Activated T-helper 1 cell treated with Interleukin-2 at 50 U/mL for 16 hours (primary cell): ENCODE data around the gene GAB2.
"Not testable (repeated sequence)": the region's sequence is repeated elsewhere in the genome, so short reads cannot be mapped to it uniquely, and the experiment has no call there.

Experiments used
- DNase-seq: peaks from one replicate; pipeline ENCODE4 v3.0.0-alpha.2; 2020; ENCODE audit warnings: low read depth

Gene GAB2

DNA sequence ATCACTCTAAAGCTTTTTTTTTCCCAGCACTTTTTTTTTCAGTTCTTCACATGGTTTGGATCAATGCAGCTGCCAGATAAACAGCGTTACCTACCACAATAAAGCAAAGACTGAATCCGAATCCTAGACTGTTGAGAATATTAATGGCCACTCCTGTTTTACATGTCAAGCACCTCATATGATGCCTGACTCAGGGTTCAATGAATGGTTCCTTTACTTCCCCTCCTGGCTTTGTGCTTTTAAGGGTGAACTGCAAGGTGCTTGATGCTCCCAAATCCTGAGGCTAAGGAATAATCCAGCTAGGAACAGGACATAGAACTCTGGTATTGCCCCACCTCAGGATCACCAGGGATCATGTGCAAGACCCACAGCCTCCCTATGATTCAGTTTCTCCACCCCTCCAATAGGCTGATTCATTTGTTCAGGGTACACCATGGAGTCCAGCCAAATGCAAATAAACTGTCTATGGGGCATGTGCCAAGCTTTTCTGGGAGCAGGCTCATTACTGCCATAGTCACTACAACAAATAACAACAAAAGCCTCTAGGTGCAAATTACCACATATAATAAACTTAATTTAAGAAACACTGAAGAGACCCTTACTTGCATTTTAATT lies 104.3 kb downstream of the GAB2 start:
- DNase-seq = no peak

DNA sequence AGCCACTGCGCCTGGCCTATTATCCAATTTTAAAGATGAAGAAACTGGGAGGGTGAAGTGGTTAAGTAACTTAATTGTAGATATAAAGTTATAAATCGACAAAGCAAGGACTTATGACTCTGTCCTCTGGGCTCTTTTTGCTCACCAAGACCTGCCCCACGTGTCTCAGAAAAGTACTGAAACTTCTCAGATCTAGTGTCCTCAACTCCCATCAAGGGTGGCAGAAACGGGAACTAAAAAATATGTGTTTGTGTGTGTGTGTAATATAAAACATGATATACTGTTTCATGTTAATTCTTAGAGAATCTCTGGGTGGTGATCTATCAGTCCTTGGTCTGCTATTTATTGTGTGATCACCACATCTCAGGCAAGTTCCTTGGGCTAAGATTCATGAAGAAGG lies 104.9 kb downstream of the GAB2 start:
- no peak for DNase-seq

DNA sequence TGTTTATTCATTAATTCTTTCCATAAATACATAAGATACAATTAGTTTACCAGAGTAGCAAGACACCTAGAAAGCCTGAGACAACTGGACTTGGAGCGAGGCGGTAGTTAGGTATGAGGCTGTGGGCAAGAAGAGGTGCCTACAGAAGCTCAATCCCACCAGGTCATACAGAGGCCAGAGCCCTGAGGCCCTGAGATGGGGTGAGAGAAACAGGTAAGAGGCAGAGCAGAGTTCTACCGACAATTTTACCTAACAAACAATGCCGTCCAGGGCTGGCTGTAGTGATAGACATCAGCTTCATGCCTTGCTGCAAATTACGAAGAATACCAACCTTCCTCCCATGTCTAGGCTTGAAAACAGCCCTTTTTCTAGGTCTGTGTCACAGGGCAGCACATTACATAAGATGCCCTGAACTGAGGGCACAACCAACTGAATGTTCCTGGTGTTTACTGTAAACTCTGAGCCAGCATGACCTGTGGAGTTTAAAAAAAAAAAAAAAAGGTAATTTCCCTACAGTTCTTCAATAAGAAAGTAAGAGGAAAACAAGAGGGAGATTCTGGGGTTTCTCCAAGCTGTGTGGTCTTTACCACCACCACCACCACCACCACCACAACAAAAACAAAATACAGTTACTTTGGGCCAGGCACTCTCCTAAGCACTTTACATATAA lies 105.8 kb downstream of the GAB2 start:
- DNase-seq = no peak

- DNase-seq = no peak
Measured at GRCh38 chr11:78310500-78310909, 107.1 kb downstream of the GAB2 start.

GRCh38 chr11:78304201-78304600 lies 113.4 kb downstream of the GAB2 start:
- no peak for DNase-seq

GRCh38 chr11:78300108-78300839 lies 117.3 kb downstream of the GAB2 start:
- no peak for DNase-seq

DNA sequence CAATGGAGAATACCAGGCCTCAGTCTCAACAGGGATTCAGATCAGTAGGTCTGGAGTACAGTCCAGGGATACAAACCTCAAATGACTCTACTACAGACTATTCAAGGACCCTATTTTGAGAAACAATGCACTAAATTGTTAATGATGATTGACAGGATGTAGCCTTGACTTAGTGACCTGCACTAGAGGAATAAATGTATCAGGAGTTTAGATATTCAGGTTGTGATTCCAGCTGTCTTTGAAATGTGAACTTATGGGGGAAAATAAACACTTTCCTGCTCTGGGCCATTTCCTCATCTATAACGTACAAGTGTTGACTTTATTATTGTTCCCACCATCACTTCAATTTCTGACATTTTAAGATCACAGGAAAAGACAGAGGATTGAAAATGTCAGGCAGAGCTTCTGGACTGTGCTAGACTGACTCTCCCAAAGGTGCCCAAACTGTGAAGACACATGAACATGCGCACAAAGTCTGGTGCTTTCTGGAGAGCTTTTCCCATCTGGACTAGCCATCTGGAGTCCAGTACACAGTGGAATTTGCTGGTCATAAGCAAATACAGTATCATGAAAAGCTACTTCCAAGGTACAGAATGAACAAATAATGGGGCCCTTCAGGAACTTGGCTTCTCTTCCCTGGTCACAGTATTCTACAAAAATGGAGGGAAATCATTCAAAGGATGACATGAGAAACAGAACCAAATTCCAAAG lies 118.5 kb downstream of the GAB2 start:
- no peak for DNase-seq

DNA sequence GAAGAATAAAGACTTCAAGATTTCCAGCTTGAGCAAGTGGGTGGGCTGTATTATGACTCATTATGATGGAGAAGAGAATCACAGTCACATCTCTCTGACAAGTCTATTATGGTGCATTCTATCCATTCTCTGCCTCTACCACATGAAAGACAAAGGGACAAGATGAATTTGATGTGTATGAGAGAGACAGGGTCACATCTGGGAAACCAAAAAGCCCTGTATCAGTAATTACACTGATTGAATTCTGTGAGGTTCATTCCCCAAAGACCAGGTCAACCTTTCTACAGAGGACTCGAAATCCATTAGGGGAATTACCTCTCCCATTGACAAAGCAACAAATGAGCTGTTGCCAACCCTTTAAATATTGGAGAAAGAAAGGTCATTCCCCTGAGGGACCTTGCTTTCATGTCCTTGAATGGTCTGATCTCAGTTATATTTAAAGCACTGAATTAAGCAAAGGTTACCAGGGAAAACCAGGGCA lies 119.3 kb downstream of the GAB2 start:
- DNase-seq = no peak

GRCh38 chr11:78295991-78296930 lies 121.4 kb downstream of the GAB2 start:
- DNase-seq = no peak

GRCh38 chr11:78295347-78295746 lies 122.3 kb downstream of the GAB2 start:
- DNase-seq = no peak

- not testable (repeated sequence) for DNase-seq
Measured at GRCh38 chr11:78294100-78294499, 123.5 kb downstream of the GAB2 start.

DNA sequence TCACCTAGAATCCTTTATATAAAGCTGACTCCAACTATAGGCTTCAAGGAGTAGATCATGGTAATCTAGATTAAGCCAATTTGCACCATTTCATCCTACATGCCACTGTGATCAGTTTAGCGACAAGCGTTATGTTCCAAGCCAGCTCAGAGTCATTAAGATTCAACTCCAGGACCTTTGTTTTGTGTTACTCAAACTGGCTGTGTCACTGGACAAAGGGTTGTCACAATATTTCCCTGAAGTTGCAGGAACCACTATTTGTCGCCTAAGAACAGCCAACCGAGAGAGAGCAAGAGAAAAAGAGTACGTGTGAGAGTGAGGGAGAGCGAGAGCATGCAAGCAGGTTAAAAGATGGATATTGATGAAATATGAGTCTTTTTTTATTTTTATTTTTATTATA lies 124.1 kb downstream of the GAB2 start:
- DNase-seq = no peak

DNA sequence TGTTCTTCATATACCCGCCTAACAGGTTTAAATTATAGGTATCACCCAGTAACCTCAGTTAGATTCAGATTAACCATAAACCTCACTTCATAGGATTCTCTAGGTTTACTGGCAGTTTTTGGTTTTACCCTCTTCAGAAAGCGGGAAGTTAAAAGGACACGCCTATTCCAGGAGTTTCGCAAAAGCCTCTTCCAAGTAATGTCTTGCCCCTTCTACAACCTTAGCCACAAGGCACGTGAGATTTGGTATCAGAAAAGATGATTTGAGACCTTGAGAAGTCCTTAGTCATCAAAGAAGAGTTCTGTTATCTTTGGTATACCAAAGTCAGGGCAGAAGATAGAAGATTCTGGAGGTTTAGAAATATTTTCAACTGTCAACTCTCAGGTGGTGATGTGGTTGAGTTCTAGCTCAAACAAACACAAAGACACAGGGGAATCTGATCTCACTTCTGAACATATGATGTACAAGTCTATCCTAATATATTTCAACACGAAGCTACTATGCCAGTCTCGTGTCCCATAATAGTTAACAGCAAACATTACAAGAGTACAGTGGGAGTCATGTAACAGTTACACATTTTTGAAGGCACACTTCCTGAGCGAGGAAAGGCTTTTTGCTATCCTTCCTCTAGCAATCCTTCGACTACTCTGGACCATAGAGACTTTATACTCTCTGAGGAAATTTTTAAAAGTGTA lies 125.4 kb downstream of the GAB2 start:
- no peak for DNase-seq

DNA sequence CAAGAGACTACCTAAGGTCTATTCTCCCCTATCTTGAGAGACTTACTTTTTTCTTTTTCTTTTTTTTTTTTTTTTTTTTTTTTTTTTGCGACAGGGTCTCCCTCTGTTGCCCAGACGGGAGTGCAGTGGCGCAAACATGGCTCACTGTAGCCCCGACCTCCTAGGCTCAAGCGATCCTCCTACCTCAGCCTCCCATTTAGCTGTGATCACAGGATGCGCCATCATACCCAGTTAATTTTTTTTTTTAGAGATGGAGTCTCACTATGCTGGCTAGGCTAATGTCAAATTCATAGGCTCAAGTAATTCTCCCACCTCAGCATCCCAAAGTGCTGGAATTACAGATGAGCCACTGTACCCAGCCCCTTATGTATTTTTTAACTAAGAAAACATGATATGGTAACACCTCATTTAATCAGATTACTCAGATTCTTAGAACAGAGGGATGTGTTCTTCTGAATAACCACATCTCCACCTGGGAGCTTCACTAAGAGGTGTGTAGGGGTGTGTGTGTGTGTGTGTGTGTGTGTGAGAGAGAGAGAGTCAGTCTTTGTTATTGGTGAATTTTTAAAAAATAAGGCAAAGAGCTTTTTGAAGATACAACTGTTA lies 126.0 kb downstream of the GAB2 start:
- no peak for DNase-seq

DNA sequence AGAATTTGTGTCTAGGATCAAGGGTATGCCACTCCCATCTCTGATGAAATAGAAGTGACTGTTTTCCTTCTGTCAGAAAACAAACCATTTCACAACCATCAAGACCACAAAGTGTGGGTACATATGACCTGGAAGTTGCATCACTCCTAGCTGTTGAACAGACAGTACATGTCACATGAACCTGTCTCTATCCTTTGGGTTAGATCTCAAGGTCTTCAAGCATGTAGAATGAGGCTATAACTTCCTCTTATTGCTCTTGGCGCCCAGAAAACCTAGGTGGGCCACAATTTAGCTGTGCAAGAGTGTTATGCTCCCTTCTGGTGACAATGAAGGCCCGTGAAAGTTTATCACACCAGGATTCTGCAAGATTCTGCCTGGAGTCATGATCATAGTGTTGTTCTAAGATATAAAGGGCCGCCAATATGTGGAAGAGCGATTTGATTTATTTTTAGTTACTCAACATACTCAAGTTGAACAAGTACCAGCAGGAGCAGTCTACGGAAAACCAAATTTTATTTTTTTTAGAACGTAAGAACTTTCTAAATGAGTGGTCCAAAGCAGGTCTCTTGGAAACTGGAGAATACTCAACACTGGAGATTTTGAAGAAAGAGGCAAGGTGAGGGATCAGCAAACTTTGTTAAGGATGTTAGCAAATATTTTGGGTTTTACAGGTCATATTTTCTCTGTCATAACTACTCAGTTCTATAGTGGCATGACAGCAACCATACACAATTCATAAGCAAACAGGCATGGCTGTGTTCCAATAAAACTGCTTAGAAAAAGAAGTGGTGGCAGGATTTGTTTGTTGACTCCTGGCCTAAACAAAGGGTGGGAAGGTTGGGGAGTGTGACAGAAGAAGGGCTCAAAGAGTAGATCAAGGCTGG lies 127.1 kb downstream of the GAB2 start:
- no peak for DNase-seq

DNA sequence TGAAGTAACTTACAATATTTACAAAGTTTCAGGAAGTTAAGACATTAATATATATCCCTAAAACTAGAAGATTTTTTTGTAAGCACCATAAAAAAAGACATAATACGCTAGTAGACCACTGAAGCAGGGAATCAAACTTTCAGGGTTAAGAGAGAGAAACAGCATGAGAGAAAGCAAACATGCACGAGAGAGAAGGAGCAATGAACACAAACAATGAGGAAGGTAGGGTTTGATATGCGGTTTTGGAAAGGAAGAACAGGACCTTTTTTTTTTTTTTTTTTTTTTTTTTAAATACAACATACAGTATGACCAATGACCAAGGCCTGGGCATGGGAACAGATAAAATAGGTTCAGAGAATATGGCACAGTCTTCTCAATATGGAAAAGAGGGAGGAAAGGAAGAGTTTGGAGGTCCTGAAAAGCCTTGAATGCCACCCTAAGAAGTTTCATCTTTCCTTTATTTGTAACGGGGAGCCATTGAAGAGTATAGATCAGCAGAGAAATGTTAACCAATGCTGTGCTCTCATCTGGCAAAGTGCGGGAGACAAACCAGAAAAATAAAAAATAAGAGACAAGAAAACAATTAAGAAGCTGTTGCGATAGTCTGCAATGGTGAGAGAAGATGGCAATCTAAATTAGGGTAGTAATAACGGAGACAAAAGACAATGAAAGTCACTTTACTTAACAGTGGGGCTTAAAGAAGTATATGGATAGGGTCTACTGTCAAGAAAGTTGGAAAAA lies 127.9 kb downstream of the GAB2 start:
- no peak for DNase-seq

DNA sequence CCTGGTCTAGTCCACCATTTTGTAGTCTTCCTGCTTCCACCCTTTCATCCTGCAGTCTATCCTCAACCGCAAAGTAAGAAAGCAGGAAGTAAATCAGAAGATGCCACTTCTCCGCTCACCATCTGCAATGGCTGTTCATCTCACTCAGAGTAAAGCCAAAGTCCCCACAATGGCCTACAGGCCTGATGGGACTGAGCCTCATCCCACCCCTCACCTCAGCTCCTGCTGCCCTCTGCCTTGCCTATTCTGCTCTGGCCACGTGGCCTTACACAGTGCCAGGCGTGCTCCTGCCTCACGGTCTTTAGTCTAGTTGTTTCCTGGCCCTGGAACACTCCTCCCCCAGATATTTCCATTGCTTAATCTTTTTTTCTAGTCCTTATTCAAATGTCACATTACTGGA lies 133.4 kb downstream of the GAB2 start:
- no peak for DNase-seq

GRCh38 chr11:78282821-78283220 lies 134.8 kb downstream of the GAB2 start:
- DNase-seq = no peak

DNA sequence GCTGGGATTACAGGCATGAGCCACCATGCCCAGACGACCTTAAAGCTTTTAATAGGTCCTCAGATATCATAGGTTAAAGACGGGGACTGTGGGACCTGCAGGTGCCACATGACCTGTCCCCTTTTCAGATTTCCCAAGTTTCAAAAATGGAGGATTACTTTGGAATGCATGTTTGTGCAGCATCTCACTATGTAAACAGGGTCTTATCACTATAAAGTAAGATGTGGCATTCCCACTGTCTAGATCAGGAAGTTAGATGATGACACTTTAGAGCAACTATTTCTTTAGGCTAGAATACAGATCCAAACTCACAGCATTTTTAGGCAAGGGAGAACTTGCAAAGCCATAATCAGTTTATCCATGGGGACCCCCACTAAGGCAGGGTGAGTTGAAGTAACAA lies 136.1 kb downstream of the GAB2 start:
- no peak for DNase-seq
